Measurements from ENCODE around the gene ADNP2.
"Not testable (repeated sequence)": the region's sequence is repeated elsewhere in the genome, so short reads cannot be mapped to it uniquely, and the experiment has no call there.

DNA sequence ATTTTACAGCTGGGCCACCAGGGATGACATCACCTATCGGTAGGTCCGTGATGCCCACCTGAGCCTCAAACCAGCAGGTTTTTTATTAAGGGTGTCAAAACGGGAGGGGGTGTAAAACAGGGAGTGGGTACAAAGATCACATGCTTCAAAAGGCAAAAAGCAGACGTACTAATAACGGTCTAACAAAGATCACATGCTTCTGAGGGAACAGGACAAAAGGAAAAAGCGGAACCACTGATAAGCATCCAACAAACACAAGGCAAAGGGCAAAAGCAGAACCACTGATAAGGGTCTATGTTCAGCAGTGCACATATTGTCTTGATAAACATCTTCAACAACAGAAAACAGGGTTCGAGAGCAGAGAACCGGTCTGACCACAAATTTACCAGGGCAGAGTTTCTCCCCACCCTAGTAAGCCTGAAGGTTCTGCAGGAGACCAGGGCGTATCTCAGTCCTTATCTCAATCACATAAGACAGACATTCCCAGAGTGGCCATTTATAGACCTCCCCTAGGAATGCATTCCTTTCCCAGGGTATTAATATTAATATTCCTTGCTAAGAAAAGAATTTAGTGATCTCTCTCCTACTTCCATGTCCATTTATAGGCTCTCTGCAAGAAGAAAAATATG is 55.8 kb downstream of the ADNP2 start:
- TF ChIP-seq TAF1, POLR2AphosphoS5 (IDR thresholded peaks at IDR 0.05; ENCODE audit: low read depth, low read length): not testable (repeated sequence)
